Measurements from ENCODE around the gene ZNF518B.
"Not testable (repeated sequence)": the region's sequence is repeated elsewhere in the genome, so short reads cannot be mapped to it uniquely, and the experiment has no call there.

ZNF518B gene

DNA sequence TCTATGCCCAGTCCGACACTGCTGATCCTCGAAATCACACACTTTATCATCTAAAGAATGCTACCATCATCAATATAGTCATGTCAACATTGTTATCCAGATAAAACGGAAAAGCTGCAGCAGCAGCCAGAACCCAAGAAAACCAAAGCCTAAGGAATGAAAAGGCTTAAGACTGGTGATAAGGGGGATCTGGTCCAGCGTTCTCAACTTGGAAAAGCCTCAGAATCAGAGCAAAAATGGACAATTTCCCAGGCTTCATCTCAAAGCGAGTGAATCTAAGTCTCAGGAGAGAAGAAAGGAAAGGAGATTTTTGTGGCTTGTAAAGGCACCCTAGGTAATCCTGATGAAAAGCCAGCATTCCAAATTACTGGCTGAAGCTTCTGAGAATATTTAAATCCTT lies 8.2 kb downstream of the ZNF518B start:
- TF ChIP-seq, protein P1, sequence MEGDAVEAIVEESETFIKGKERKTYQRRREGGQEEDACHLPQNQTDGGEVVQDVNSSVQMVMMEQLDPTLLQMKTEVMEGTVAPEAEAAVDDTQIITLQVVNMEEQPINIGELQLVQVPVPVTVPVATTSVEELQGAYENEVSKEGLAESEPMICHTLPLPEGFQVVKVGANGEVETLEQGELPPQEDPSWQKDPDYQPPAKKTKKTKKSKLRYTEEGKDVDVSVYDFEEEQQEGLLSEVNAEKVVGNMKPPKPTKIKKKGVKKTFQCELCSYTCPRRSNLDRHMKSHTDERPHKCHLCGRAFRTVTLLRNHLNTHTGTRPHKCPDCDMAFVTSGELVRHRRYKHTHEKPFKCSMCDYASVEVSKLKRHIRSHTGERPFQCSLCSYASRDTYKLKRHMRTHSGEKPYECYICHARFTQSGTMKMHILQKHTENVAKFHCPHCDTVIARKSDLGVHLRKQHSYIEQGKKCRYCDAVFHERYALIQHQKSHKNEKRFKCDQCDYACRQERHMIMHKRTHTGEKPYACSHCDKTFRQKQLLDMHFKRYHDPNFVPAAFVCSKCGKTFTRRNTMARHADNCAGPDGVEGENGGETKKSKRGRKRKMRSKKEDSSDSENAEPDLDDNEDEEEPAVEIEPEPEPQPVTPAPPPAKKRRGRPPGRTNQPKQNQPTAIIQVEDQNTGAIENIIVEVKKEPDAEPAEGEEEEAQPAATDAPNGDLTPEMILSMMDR (IDR thresholded peaks at IDR 0.05): no peak
- no peak for DNase-seq (ENCODE audit: low spot score)
- Histone ChIP-seq H3K27ac (no peak overlapping the region), H3K4me3 (no peak overlapping the region)

DNA sequence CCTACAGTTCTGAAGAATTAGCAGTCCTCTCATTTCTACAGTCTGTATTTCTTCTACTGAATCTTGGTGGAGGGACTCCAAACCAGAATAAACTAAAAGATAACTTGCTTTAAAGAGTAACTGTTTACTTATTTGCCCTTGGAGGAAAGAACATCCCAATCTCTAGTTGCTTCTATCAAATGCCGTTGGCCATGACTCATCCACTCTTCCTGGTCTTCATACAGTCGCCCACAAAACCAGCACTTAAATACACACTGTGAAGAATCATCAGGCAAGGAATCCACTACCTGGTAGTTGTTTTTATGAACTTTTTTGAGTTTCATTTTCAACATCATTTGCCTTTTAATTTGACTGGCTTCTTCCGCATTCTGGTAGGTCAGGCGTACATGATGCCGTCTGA lies 14.2 kb downstream of the ZNF518B start:
- no peak overlapping the region for H3K4me3 ChIP-seq
- no peak for DNase-seq (ENCODE audit: low spot score)
- TF ChIP-seq, protein P1 (IDR thresholded peaks at IDR 0.05): no peak
- H3K27ac ChIP-seq: no peak overlapping the region

DNA sequence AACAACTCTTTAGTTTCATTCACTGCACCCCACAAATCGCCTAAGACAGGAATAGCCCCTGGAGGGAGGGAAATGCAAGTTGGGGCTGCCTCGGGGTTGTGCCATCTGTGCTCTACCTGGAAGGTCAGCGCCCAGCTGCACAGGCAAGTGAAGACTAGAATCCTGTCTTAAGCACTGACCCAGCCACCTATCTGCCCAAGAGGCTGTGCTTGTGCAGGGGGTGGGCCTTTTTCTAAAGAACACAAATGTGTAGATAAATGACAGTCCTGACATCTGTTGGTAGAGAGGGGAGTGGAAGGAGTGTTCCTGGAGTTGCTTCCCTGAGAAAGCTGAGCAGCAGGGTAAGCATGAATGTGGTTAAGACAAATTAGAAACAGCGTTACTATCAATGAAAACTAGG lies 15.7 kb downstream of the ZNF518B start:
- H3K27ac ChIP-seq: no peak overlapping the region
- TF ChIP-seq, protein P1 (IDR thresholded peaks at IDR 0.05): no peak
- no peak overlapping the region for H3K4me3 ChIP-seq
- DNase-seq (ENCODE audit: low spot score): no peak

DNA sequence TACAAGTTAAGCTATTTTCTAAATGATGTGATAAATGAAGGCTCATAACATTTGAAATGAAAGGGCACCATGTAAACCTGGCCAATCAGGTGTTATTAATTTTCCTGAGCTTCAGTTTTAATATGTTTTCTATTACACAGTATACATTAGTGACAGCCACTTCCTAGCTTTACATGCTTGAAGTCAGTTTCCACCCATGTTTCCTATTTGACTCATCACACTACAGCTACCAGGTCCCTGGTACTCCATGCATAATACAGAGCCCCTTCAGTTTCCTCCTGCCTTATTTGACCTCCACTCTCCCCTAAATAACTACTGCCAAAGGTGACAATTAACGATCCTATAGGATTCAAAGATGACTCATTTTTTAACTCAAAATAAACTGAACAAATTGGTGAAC lies 18.3 kb downstream of the ZNF518B start:
- TF ChIP-seq, protein P1 (IDR thresholded peaks at IDR 0.05): no peak
- Histone ChIP-seq H3K27ac (no peak overlapping the region), H3K4me3 (no peak overlapping the region)
- no peak for DNase-seq (ENCODE audit: low spot score)

GRCh38 chr4:10437735-10438134 lies 19.5 kb downstream of the ZNF518B start:
- no peak for DNase-seq (ENCODE audit: low spot score)
- Histone ChIP-seq H3K27ac (no peak overlapping the region), H3K4me3 (no peak overlapping the region)
- TF ChIP-seq, protein P1 (IDR thresholded peaks at IDR 0.05): no peak

GRCh38 chr4:10427680-10428079 lies 29.5 kb downstream of the ZNF518B start:
- not testable (repeated sequence) for DNase-seq (ENCODE audit: low spot score); H3K4me3 ChIP-seq; H3K27ac ChIP-seq

DNA sequence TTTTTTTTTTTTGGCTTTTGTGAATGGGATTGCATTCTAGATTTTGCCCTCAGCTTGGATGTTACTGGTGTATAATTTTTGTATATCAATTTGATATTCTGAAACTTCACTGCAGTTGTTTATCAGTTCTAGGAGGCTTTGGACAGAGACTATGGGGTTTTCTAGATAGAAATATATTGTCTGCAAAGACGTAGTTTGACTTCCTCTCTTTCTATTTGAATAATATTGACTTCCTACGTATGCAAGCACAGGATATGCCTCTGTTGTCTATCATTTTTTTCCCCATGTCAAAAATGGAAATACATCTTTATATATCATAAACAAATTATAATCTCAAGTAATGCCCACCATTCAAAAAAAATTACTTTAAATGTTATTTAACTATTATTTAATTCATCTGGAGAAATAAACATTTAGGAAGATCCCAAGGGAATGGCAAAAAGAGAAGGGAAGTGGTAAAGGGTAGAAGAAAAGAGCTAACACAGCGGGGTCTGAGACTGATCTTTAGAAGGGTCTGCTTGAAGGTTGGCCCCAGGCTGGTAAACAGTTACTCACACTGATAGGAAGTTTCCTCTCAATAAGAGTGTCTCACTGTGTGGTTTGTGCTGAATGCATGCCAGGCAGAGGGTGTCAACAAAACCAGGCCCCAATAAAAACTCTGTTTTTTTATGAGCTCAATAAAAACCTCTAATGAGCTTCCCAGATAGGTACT lies 35.7 kb downstream of the ZNF518B start:
- TF ChIP-seq, protein P1 (IDR thresholded peaks at IDR 0.05): no peak
- DNase-seq (ENCODE audit: low spot score): no peak
- H3K27ac ChIP-seq: no peak overlapping the region
- H3K4me3 ChIP-seq: no peak overlapping the region

All from coronary artery (tissue), 2 donors.